Mesodermal cell (in vitro differentiated cells): ENCODE results near the gene CAMK1D.
"Not testable (repeated sequence)": the region's sequence is repeated elsewhere in the genome, so short reads cannot be mapped to it uniquely, and the experiment has no call there.

Experiments used
- H3K27ac ChIP-seq: 2 replicates; pipeline ENCODE4 v1.7.0; 2013; ENCODE audit warnings: mild to moderate bottlenecking, low read depth, low read length, moderate library complexity; ENCODE audit not compliant: severe bottlenecking
- H3K36me3 ChIP-seq: 2 replicates; pipeline ENCODE4 v1.7.1; 2013; ENCODE audit warnings: mild to moderate bottlenecking, low read length, moderate library complexity; ENCODE audit not compliant: control insufficient read depth, insufficient read depth
- H3K4me1 ChIP-seq: one replicate; pipeline ENCODE4 v1.7.1; 2013; ENCODE audit warnings: mild to moderate bottlenecking, low read length; ENCODE audit not compliant: insufficient read depth, control insufficient read depth, poor library complexity, severe bottlenecking
- H3K4me3 ChIP-seq: 2 replicates; pipeline ENCODE4 v1.7.0; 2013; ENCODE audit warnings: low read length, control low read depth, mild to moderate bottlenecking; ENCODE audit not compliant: insufficient read depth, poor library complexity, severe bottlenecking; ENCODE audit errors: extremely low read depth
- H3K9me3 ChIP-seq: 2 replicates; pipeline ENCODE4 v1.7.1; 2013; ENCODE audit warnings: mild to moderate bottlenecking, low read length, moderate library complexity; ENCODE audit not compliant: control insufficient read depth
- WGBS, 2 experiments: methylation state at CpG; one replicate each; pipeline ENCODE4 v1.1.5; 2013; ENCODE audit warnings: missing lambda C conversion rate in 2 of 2; ENCODE audit not compliant: insufficient coverage in 2 of 2; 5-methylcytosine and 5-hydroxymethylcytosine counted together

The CAMK1D gene

DNA sequence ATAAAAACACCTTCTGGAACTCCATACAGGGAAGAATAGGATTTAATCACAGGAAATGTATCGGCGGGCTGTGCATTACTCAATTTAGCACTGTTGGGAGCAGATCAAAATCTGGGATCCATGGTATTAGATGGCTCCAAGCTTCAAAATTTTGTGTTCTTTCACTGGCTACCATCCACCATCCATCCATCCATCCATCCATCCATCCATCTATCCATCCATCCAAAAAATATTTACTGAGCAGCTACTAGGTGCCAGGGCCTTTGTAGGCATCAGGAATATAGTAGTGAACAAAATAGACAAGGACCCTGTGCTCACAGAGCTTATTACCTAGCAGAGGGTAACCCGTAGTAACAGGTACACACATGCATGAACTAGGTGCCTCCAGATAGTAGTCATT, 372.0 kb downstream of the CAMK1D start:
- WGBS, 2 experiments, result 100% methylated on average over 3 of the region's 3 CpGs
- Histone ChIP-seq H3K36me3 (no peaks in the 10 kb centered on the region), H3K4me3 (no peak overlapping the region), H3K9me3 (no peaks in the 10 kb centered on the region), H3K4me1 (peaks cover 6% of the 10 kb centered on the region), H3K27ac (no peak overlapping the region)

GRCh38 chr10:12723220-12723619, 373.9 kb downstream of the CAMK1D start:
- no peaks in the 10 kb centered on the region for H3K9me3 ChIP-seq
- 85 to 87% methylated on average over 2 to 4 of the region's 4 CpGs for WGBS, 2 experiments
- H3K4me3 ChIP-seq, result no peak overlapping the region
- H3K27ac ChIP-seq, result no peak overlapping the region
- no peaks in the 10 kb centered on the region for H3K36me3 ChIP-seq
- peaks cover 13% of the 10 kb centered on the region for H3K4me1 ChIP-seq

DNA sequence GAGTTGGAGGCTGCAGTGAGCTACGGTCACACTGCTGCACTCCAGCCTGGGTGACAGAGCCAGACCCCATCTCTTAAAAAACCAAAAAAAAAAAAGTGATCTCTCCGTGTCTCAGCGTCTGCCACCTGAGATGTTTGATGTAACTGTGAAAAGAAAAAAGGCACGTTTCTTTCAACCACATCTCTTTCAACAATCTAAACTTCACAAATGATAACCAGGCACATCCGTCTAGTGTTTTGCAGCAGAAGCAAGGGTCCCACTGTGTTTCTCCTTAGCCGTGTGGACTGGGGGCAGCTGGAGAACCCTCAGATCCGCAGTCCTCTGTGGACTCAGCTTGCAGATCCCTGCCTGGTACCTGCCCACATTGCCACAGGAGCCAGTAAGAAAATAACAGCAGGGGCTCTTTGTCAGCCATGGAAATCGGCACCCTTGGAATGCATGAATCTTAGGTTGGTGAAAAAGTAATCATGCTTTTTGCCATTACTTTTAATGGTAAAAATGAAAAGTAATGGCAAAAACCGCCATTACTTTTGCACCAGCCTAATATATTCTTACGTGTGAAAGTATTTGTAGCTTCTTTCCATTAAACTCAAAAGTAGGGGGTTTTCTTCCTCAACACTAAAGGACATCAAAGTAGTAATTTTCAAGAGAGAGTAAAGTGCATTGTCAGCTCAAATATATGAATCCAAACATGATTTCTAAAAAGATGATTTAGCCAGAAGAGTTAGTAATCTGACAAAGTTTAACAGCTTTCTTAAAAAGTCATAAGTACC, 375.6 kb downstream of the CAMK1D start:
- WGBS, 2 experiments, result 48 to 71% methylated on average over 4 to 5 of the region's 10 CpGs
- H3K4me1 ChIP-seq, result peaks cover 13% of the 10 kb centered on the region

DNA sequence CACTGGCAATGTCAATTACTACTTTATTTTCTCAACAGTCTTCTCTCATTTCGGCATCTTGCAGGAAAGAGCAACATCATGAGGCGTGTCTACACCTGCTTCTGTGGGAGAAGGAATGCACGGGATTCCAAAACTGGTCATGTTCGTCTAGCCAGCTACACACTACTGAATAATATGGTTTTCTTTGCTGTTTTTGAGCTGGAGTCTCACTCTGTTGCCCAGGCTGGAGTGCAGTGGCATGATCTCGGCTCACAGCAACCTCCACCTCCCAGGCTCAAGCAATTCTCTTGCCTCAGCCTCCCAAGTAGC, 376.2 kb downstream of the CAMK1D start:
- peaks cover 13% of the 10 kb centered on the region for H3K4me1 ChIP-seq
- H3K27ac ChIP-seq, H3K9me3 ChIP-seq, H3K36me3 ChIP-seq, H3K4me3 ChIP-seq: not testable (repeated sequence)
- 86 to 93% methylated on average over 3 to 4 of the region's 5 CpGs for WGBS, 2 experiments

More for the DNA sequence above, 375.6 kb downstream of the CAMK1D start:
- no peaks in the 10 kb centered on the region for H3K9me3 ChIP-seq
- no peak overlapping the region for H3K4me3 ChIP-seq
- no peak overlapping the region for H3K27ac ChIP-seq
- H3K36me3 ChIP-seq, result no peaks in the 10 kb centered on the region

GRCh38 chr10:12726971-12727831, 377.9 kb downstream of the CAMK1D start:
- 94 to 98% methylated on average over 15 to 18 of the region's 19 CpGs for WGBS, 2 experiments
- peak overlapping the region; percentile 10 for H3K27ac ChIP-seq

GRCh38 chr10:12727832-12728215, 378.5 kb downstream of the CAMK1D start:
- H3K9me3 ChIP-seq, result no peaks in the 10 kb centered on the region
- no peak overlapping the region for H3K27ac ChIP-seq
- H3K4me3 ChIP-seq, result no peak overlapping the region
- no peaks in the 10 kb centered on the region for H3K36me3 ChIP-seq
- H3K4me1 ChIP-seq, result peaks cover 7% of the 10 kb centered on the region
- 73 to 78% methylated on average over 9 to 10 of the region's 10 CpGs for WGBS, 2 experiments

More at GRCh38 chr10:12726971-12727831, 377.9 kb downstream of the CAMK1D start:
- H3K4me1 ChIP-seq, result peaks cover 7% of the 10 kb centered on the region
- H3K4me3 ChIP-seq, result no peak overlapping the region
- no peaks in the 10 kb centered on the region for H3K9me3 ChIP-seq
- H3K36me3 ChIP-seq, result no peaks in the 10 kb centered on the region

GRCh38 chr10:12728494-12728893, 379.1 kb downstream of the CAMK1D start:
- peaks cover 7% of the 10 kb centered on the region for H3K4me1 ChIP-seq
- 90 to 97% methylated on average over 5 to 10 of the region's 12 CpGs for WGBS, 2 experiments
- no peak overlapping the region for H3K27ac ChIP-seq
- no peaks in the 10 kb centered on the region for H3K9me3 ChIP-seq
- no peaks in the 10 kb centered on the region for H3K36me3 ChIP-seq
- H3K4me3 ChIP-seq, result no peak overlapping the region

- Histone ChIP-seq H3K27ac (no peak overlapping the region), H3K36me3 (no peaks in the 10 kb centered on the region), H3K4me3 (no peak overlapping the region), H3K9me3 (no peaks in the 10 kb centered on the region), H3K4me1 (peaks cover 7% of the 10 kb centered on the region)
- WGBS, 2 experiments, result 47 to 62% methylated on average over 7 of the region's 7 CpGs
Measured at GRCh38 chr10:12729885-12730284, 380.5 kb downstream of the CAMK1D start.

- H3K9me3 ChIP-seq, result no peaks in the 10 kb centered on the region
- H3K27ac ChIP-seq, result no peak overlapping the region
- 93% methylated on average over 5 to 9 of the region's 9 CpGs for WGBS, 2 experiments
- H3K36me3 ChIP-seq, result no peaks in the 10 kb centered on the region
- no peak overlapping the region for H3K4me3 ChIP-seq
- peaks cover 7% of the 10 kb centered on the region for H3K4me1 ChIP-seq
Measured at GRCh38 chr10:12730809-12731519, 381.6 kb downstream of the CAMK1D start.

- 86 to 92% methylated on average over 2 of the region's 2 CpGs for WGBS, 2 experiments
- H3K36me3 ChIP-seq, result no peaks in the 10 kb centered on the region
- no peak overlapping the region for H3K27ac ChIP-seq
- H3K4me3 ChIP-seq, result no peak overlapping the region
- no peaks in the 10 kb centered on the region for H3K9me3 ChIP-seq
- H3K4me1 ChIP-seq, result no peaks in the 10 kb centered on the region
Measured at GRCh38 chr10:12733271-12733670, 383.9 kb downstream of the CAMK1D start.
